22Rv1 (cell line): ENCODE data around the gene WASL.

Experiments
- H3K27ac ChIP-seq: fragments of 450-650 bp; 2 replicates; pipeline ENCODE4 v1.5.1; 2017
- ZFX ChIP-seq: fragments of 450-650 bp; IDR thresholded peaks from 2 replicates; pipeline ENCODE4 v1.6.1; 2017; ENCODE audit warnings: antibody characterized with exemption, borderline replicate concordance
- TF ChIP-seq, protein P1 (sequence below): fragments of 450-650 bp; IDR thresholded peaks from 2 replicates; pipeline ENCODE4 v1.5.1; 2017; ENCODE audit warnings: mild to moderate bottlenecking

The WASL gene

DNA sequence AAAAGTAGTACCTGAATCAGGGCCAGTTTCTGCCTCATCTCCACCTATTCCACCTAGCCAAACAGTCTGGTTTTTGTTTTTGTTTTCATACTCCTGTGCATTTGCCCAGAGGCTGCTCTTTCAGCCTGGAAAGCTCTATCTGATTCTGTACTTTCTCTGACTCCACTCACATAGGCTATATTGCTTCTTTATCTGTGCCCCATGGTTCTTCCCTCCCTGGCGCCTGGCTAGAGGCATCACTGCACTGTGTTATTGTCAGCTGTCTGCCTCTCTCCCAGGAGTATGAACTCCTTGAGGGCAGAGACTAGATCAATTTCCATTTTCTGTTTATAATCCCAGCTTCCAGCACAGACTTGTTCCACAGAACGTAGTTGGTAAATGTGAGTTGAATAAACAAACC lies 98.2 kb downstream of the WASL start:
- TF ChIP-seq ZFX, result no peak
- TF ChIP-seq, protein P1, sequence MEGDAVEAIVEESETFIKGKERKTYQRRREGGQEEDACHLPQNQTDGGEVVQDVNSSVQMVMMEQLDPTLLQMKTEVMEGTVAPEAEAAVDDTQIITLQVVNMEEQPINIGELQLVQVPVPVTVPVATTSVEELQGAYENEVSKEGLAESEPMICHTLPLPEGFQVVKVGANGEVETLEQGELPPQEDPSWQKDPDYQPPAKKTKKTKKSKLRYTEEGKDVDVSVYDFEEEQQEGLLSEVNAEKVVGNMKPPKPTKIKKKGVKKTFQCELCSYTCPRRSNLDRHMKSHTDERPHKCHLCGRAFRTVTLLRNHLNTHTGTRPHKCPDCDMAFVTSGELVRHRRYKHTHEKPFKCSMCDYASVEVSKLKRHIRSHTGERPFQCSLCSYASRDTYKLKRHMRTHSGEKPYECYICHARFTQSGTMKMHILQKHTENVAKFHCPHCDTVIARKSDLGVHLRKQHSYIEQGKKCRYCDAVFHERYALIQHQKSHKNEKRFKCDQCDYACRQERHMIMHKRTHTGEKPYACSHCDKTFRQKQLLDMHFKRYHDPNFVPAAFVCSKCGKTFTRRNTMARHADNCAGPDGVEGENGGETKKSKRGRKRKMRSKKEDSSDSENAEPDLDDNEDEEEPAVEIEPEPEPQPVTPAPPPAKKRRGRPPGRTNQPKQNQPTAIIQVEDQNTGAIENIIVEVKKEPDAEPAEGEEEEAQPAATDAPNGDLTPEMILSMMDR, result no peak
- H3K27ac ChIP-seq, result no peak overlapping the region

DNA sequence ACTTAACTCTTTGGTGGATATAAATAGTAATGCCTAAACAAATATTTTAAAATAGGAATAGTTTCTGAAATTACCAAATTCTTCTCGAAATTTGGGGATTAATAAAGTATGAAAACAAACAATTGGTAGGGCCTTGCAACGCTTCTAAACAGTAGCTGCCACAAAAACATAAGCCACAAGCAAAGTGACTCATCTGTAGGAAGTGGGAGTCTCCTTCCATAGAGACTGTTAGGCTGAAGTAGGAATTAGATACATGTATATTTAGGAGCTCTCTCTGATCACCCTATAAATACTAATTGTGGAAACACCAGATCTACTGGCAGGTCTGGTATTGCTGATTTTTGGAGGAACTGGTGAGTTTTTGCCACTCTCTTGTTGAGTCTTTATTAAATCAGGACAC lies 98.8 kb downstream of the WASL start:
- TF ChIP-seq ZFX, result no peak
- H3K27ac ChIP-seq, result no peak overlapping the region

DNA sequence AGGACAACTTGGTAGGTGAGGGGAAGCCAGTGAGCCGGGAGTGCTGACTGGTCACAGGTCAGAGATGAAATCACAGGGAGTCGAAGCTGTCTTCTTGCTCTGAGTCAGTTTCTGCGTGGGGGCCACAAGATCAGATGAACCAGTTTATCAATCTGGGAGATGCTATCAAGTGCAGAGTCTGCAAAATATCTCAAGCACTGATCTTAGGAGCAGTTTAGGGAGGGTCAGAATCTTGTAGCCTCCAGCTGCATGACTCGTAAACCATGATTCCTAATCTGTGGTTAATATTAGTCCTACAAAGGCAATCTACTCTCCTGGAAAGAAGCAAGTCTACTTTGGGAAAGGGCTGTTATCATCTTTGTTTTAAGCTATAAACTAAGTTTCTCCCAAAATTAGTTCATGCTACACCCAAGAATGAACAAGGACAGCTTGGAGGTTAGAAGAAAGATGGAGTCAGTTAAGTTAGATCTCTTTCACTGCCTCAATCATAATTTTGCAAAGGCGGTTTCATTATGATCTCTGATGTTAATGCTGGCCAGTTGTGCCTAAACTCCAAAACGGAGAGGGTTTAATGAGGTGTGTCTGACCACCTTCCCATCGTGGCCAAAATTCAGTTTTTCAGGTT lies 101.6 kb downstream of the WASL start:
- H3K27ac ChIP-seq, result no peak overlapping the region
- no peak for TF ChIP-seq ZFX
- TF ChIP-seq, protein P1, result no peak

DNA sequence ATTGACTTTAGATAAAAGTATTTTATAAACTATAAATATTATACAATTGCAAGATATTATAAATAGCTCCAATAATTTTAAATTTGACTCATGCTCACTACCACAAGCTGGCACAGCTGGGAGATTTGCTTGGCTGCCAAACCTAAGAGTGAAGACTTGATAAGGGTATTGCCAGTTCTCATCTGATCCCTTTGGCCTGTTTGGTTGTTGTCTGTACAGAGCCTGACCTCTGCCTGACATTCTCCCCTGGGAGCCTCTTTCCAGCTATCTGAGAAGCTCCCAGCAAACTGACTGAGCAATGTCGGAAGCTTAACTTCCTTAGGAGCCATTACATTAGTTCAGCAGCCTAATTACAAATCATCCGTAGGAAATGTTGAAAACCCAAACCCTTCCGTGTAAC lies 103.3 kb downstream of the WASL start:
- TF ChIP-seq, protein P1, result no peak
- TF ChIP-seq ZFX, result no peak
- no peak overlapping the region for H3K27ac ChIP-seq

DNA sequence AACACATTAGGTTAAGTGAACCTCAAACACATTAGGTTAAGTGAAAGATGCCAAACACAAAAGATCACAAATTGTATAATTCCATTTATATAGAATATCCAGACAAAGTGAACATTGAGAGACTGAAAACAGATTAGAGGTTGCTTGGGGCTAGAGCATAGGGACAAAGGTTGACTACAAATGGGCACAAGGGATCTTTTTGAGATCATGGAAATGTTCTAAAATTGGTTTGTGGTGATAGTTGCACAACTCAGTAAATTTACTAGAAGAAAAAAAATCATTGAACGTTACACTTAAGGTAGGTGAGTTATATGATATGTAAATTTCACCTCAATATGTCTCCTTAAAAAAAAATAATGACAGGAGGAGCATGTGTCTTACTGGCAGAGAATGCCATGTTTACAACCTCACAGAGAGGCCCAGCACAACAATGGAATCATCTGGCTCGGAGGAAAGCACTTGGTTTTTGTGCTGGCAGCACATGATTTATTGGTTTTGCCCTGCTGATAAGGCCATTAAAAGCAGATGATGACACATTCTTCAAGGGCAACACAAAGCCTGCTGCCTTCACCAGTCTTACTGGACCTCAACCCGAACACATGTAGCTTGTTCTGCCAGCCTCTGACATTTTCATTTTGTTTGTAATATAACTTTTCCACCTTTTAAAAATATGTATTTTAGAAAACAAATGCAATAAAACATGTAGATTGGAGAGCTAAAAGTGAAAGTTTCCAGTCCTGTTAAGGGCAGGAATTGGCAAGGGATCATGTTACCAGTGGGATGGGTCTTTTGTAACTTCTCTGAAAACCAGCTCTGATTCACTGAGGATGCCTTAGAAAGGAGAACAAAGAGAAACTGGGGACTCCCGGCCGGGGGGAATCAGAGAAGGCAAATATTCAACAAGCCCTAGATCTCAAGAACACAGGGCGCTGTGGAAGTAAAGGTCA lies 105.0 kb downstream of the WASL start:
- no peak for TF ChIP-seq ZFX
- TF ChIP-seq, protein P1, result no peak
- H3K27ac ChIP-seq, result no peak overlapping the region

DNA sequence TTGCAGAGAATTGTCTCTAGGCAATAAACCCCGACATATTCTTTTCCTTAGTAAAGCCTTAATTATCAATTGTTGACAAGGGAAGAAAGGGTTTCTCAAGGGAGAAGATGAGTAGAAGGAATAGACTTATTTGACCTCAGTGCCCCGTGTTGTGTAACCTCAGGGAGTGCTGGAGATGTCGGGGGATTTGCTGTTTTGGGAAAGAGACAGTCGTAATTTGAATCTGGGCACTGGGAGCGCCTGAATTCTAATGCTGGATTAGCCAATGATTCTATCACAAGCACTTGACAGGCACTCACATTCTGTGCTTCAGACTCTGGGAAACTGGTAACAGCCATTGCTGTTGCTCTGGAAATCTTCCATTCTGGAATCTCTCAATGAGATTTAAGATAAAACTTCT lies 106.9 kb downstream of the WASL start:
- no peak for TF ChIP-seq ZFX
- TF ChIP-seq, protein P1, result no peak
- no peak overlapping the region for H3K27ac ChIP-seq

DNA sequence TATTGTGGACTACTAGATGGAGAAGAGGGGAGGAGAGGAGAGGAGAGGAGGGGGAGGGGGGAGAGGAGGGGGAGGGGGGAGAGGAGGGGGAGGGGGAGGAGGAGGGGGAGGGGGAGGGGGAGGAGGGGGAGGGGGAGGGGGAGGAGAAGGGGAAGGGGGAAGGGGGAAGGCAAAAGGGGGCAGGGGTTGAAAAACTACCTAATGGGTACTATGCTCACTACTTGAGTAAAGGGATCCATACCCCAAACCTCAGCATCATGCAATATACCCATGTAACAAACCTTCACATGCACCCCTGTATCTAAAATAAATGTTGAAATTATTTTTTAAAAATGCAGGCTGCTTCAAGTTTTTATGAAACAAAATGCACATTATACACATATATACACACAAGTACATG lies 108.2 kb downstream of the WASL start:
- TF ChIP-seq ZFX, result no peak
- TF ChIP-seq, protein P1, result no peak
- H3K27ac ChIP-seq, result no peak overlapping the region
